Activated CD4-positive, alpha-beta T cell treated with anti-CD3 and anti-CD28 coated beads, Interleukin-2, amount 50 U/mL, for 16 hours (primary cell): Measurements from ENCODE around the gene MAP3K7.

ENCODE experiments used
- DNase-seq: peaks from one replicate; pipeline ENCODE4 v3.0.0-alpha.2; 2020

MAP3K7 gene

DNA sequence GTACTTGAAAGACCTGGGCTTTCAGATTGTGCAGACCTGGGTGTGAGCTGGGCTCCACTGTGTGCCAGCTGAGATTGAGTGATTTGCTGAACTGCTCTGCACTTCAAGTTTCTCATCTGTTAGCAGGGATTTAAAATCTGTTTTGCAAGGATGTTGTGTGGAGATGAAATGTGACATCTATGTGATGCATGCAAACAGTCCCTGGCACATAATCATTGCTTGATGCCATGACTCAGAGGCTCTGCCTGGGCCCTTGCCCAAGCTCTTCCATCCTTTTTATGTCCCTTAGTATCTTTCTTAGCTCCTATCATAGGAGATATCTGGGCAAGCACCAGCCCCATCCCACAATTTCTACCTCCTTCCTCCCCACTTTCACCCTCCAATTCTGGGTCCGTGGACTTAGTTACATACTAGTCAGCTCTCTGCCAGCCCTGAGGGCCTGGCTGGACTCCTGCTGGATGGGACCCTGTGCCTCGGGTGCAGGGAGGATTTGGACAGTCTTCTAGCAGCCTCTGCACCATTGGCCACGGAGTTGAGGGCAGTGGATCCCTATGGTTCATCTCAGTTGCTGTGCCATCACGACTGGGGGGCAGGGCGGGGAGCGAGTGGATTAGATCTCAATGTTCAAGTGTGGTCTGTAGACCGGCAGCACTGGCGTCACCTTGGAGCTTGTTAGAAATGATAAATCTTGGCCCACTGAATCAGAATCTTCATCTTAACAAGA, 103.6 kb downstream of the MAP3K7 start:
- DNase-seq: no peak

DNA sequence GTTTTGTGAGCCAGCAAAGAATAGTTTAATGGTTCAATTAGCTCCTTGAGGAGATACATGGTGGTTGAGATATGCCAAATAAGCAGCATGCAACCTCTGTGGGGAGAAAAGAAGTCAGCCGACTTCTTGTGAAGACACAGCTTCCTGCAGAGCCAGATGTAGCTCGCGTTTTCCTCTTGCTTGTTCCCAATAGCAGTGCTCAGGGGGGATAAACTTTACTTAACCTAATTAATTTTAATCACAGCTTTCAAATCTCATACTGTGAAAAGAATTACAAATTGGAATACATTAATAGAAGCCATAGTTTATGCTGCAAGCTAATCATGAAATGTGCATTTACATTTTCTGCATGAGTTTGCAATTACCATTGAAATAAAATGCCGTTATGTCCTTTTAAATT, 106.2 kb downstream of the MAP3K7 start:
- no peak for DNase-seq

DNA sequence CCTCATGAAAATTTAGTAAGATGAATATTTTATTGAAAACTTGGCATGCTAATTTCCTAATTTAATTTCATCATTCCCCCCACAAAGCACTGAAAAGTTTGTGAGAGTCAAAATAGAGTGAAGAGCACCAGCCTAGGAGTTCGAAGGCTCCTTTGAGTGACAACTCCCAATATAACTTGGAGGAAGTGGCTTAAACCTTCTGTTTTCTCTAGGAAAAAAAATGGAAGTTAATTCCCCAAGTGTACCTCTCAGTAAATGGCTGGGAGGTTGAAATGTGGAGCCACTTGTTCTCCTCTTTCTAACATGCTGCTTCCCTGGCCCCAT, 107.3 kb downstream of the MAP3K7 start:
- no peak for DNase-seq

DNA sequence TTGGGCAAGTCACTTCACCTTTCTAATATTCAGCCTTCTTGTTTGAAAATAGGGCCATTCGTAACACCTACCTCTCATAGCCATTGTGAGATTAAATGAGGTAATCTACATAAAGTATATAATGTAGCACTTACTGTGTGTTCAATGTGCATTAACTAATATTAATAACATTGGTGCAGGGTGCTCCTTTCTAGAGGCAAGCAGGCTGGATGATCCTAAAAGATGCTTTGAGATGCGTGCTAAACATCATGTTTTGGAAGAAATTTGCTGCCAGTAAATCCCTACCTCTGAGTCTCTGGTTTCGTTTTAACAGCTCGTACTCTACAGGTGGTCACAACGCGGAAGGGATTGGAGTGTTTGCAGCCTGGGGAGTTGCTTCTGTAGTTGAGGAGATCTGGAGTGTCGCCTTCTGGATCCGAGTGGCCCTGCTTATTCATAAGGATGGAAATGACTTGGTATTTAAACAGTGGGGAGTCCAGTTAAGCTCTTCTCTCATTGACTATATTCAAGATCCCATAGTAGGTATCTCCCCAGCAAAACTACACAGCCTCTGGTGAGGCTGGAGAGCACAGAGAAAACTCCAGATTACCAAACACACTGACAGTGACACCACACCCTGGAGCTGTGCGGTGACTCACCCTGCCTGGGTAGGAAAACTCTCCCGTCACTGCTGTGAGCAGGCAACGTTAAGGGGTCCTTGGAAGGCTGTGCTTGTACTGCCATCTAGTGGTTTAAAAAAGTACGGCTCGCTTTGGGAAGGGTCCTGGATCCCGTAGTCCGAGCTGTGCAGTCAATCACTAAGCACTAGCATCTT, 107.9 kb downstream of the MAP3K7 start:
- peak; percentile 90 for DNase-seq

DNA sequence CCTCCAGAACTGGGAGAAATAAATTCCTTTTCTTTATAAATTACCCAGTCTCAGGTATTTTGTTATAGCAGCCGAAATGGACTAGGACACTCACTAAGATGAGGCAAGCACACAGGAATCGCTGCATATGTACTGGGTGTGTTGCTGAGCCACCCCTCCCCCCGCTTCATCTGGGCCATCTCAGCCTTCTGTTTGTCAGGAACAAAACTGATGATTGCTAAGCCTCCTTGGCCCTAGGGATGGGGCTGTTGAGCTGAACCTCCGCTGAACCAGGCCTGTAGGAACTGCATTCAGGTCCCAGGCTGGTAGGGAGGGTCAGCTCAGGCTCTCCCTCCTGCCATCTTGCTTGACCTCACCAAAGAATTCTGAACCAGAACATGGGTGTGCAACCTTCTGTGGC, 108.6 kb downstream of the MAP3K7 start:
- DNase-seq: no peak

DNA sequence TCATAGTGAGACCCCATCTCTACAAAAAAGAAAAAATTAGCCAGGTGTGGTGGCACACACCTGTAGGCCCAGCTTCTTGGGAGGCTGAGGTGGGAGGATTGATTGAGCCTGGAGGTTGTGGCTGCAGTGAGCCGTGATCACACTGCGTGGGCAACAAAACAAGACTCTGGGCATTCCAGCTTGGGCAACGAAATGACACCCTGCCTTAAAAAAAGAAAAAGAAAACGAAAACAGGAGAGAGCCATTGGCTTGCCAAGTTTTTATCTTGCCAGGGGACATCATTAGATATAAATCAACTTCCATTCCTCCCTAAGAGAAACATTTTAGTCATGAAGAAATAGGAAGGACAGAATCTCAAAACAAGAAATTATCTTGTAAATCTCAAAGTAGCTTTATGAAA, 109.5 kb downstream of the MAP3K7 start:
- no peak for DNase-seq

DNA sequence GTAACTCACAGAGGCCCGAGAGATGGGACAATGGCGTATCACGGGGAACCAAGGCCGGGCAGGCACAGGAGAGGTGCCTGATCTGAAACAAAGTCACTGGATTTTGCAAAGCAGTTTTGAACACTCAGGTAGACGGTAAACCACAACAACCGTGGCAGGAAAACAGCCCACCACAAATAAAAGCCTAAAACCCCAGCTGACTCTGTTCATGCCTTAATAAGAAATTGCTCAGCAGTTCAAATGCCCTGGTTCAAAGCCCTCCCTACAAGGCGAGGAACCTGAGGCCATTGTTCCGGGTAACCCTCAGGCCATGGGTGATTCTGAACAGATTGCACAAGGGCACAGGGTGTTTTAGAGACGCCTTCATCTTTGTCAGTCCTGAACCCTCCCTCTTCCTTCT, 114.2 kb downstream of the MAP3K7 start:
- DNase-seq: peak; percentile 70

DNA sequence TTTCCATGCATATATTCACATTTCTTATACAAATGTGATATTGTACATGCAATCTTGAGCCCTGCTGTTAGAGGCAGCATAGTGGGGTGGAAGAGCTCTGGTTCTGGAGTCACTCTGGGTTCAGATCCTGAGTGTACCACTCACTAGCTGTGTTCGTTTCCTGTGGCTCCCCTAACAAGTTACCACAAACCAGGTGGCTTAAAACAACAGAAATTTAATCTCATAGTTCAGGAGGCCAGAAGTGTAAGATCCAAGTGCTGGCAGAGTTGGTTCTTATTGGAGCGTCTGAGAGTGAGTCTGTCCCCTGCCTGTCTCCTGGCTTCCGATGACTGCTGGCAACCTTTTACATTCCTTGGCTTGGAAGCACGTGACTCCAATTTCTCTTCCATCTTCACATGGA, 115.6 kb downstream of the MAP3K7 start:
- DNase-seq: no peak

DNA sequence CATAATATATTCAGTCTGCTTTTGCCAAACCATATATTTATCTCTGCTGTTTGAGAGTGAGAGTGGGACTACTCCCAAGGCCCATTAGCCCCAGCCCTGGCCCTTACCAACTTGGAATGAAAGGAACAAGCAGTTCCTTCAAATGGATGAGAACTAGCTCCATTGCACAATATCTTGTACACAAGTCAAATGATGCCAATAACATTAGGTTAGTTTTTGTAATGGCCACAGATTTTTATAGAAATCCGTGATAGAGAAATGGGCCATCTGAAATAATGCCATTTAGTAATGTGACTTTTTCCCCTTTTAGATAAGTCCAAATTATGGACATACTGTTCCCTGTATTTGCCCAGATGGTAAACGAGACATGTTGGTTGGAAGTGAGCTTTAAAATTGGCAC, 117.0 kb downstream of the MAP3K7 start:
- DNase-seq: no peak

DNA sequence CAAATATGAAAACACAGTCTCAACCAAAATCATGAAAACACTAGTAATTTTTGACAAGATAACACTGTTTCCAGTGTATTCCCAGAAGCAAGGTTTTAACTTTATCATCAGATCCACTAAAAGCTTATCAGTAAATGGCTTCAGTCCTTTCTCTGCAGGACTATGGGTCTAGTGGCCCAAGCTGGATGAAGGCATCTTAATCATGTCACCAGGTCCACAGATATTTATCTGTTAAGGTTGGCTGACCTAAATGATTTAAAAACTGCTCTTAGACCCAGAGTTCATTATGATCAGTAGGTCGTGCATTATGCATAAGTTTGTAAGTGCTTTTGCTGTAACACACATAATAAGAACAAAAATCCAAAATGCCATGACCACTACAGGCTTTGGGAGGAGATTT, 118.0 kb downstream of the MAP3K7 start:
- DNase-seq: no peak

DNA sequence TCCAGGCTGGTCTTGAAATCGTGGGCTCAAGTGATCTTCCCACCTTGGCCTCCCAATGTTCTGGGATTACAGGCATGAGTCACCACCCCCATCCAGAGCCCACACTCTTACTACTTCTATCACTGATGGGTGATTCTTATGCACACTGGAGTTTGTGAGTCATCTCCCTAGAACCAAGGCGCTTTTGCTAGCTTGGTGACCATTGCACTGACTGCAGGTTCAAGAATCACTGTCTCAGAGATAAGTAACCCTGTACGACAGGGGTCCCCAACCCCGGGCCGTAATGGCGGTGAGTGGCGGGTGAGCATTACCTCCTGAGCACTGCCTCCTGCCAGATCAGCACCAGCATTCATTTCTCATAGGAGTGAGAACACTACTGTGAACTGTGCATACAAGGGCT, 118.8 kb downstream of the MAP3K7 start:
- DNase-seq: peak; percentile 65

DNA sequence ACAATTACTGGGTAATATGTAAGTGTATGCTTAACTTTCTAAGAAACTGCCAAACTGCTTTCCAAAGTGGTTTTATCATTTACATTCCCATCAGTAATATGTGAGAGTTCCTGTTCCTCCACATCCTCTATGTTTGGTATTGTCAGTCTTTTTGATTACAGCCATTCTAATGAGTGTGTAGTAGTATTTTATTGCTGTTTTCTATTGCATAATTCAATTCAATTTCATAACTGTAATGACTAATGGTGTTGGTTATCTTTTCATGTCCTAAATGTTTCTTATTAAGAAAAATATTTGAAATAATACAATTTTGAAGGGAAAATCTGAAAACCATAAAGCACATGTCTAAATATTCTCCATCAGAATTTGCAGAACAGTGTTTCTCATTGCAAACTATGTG, 119.3 kb downstream of the MAP3K7 start:
- DNase-seq: no peak

DNA sequence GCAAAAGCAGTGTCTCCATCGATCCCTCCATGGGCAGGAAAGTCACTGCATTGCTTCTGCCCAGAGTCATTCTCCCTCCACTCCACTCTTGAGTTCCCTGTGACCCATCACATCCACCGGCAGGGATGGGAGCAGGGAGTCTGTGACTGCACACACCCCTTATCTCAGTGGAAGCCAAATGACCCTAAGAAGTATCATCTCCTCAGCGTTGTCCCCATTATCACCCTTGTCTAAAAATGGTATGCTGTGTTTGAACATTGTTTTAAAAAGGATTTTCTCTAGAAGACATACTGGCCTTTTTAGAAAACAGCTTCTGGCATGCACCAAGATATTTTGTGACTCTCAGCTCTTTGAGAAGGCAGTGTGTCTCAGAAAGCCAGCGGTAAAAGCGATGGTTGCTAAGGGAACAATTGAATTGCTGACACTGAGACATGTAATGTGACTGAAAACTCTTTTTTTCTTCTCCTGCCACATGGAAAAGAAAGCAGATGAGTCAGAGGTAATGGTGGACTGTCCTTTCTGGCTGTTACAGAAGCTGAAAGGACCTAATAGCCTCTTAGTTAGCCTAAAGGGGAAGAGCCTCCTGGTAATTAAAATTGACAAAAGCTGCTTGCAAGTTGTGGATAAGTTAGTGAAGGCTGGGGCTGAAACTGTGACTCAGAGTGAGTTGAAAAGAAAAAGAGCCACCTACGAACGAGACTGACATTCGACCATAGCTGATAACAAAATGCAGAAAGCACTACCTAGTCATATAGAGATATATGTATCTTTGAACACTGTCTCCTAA, 120.5 kb downstream of the MAP3K7 start:
- peak; percentile 75 for DNase-seq

DNA sequence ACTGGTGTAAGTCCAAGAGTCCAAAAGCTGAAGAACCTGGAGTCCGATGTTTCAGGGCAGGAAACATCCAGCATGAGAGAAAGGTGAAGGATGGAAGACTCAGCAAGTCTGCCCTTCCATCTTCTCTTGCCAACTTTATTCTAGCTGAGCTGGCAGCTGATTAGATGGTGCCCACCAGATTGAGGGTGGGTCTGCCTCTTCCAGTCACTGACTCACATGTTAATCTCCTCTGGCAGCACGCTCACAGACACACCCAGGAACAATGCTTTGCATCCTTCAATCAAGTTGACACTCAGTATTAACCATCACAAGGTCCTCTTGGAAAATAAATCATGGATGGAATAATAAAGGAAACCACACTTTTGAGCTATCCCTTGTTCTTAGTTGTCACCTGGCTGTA, 121.2 kb downstream of the MAP3K7 start:
- DNase-seq: no peak

DNA sequence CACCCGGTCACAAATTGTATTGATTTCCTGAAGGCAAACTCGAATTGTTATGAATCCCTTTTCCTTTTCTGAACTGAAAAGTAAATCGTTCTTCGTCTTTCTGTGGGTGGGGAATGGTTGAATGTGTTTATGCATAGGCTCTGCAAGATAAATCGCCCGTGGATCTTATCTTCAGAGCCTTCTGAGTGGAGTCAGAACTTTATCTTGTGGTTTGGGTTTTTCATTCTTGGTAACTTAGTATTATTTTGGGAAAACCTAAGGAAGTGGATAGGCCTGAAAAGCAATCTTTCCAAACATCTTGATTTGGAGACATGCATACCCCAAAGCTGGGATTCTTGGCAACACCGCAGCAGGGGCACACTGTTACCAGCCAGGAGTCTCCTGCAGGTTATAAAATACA, 122.4 kb downstream of the MAP3K7 start:
- no peak for DNase-seq

DNA sequence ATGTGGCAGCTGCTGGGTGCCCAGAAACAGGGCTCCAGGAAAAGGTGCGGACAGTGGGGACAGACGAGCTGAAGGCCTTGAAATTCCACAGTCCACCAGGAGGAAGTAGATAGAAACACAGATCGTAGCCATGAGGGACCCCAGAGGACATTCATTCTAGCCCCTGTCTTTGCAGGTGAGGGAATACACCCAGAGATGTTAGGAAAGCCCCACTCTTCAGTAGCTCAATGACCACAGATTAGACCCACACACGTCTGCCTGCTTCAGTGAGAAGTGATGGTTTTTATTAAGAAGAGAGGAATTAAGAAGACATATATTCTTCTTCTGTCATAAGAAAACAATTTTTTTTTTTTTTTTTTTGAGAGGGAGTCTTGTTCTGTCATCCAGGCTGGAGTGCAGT, 123.0 kb downstream of the MAP3K7 start:
- no peak for DNase-seq
